ENCODE data around the gene MAEA. TPM values are rescaled to one million over a fixed set of nuclear protein-coding genes. Genes with fewer than 3 reads are reported as not detected.
A peak's percentile ranks its signal among the peaks of the same experiment; 100 is the strongest.

The MAEA gene
- total and polyA plus RNA-seq, 9 of the 15 experiments (the other 6 are each of a cell fraction or from before 2014, with no cell fraction given), result 2.1 to 86.5 (median 45.0) TPM

GRCh38 chr4:1379351-1379781 is 89.7 kb downstream of the MAEA start:
- FAIRE-seq (no peak), ATAC-seq (no peak), DNase-seq (ENCODE audit: extremely low read depth in 1 of 4, low spot score in 3 of 4) (no peak)
- no TSS peak for BruUV-seq (replicated peaks)
- Histone ChIP-seq H4K20me1 (replicated peaks; ENCODE audit: control insufficient read depth, insufficient read depth, low read length) (no peaks in the 10 kb centered on the region), H3K36me3 (ENCODE audit: control insufficient read depth, insufficient read depth, low read length) (no peaks in the 10 kb centered on the region), H3K9ac (ENCODE audit: insufficient read depth in 1 of 2, low read depth in 2 of 2, low read length in 2 of 2) (no peak overlapping the region; a peak in 1 of 4 replicates), H3K79me2 (ENCODE audit: control insufficient read depth, insufficient read depth, low read length) (no peaks in the 10 kb centered on the region), H3K27ac (ENCODE audit: extremely low read depth, low read depth, low read length) (no peak overlapping the region), H3K4me2 (ENCODE audit: insufficient read depth, low read length) (no peak overlapping the region), H3K27me3 (ENCODE audit: control insufficient read depth in 2 of 2, insufficient read depth in 2 of 2, low read length in 2 of 2) (no peaks in the 10 kb centered on the region), H3K9me1 (ENCODE audit: control insufficient read depth, insufficient read depth, low read length) (no peaks in the 10 kb centered on the region), H3K4me1 (replicated peaks in 1 of 2; ENCODE audit: control insufficient read depth in 2 of 2, insufficient read depth in 2 of 2, low read length in 2 of 2) (peaks cover 0 to 21% of the 10 kb centered on the region in 2 experiments; a peak in 2 of 5 replicates), H2AFZ (ENCODE audit: low read depth, low read length) (no peak overlapping the region), H3K4me3 (no peak overlapping the region), H3K9me3 (replicated peaks; ENCODE audit: control insufficient read depth, insufficient read depth, low read depth, low read length) (no peaks in the 10 kb centered on the region)
- intact Hi-C loops (cut with micrococcal nuclease), result no loop called here
- ChIA-PET CTCF (ENCODE audit: low intra/inter-chr PET ratio) (no interaction called here), POLR2A (no interaction called here)
- TF ChIP-seq POLR2G (IDR thresholded peaks at IDR 0.05; ENCODE audit: low read depth, low read length) (0 out of 2 replicates have a peak, but pooled peaks have one; percentile 28), PRMT5 (CRISPR knock-in tag; IDR thresholded peaks at IDR 0.05) (no peak), ESRRA (IDR thresholded peaks at IDR 0.05; ENCODE audit: borderline replicate concordance, low read depth) (0 out of 2 replicates have a peak, but pooled peaks have one; percentile 32)
- 77% methylated on average over 14 of the region's 27 CpGs for WGBS (ENCODE audit: insufficient coverage, low coverage, missing lambda C conversion rate)
- in situ Hi-C loops (cut with MboI), result no loop called here

DNA sequence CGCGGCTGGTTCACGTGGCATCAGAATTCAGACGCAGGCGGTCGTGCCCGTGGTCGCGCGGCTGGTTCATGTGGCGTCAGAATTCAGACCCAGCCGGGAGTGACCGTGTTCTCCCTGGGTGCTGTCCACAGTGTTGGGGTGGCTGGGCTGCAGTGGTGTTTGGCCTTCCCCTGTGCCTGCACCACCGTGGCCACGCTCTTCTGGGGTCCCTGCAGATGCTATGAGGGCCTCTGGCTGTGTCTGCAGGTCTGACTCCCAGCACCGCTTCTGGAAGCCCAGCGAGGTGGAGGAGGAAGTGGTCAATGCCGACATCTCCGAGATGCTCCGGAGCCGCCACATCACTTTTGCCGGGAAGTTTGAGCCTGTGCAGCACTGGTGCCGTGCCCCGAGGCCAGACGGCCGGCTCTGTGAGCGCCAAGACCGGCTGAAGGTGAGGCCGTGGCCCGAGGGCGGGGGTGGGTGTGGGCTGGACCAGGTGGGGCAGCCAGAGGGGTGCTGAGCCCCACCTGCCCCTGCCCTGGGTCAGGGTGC is 90.2 kb downstream of the MAEA start:
- Histone ChIP-seq H3K27me3 (ENCODE audit: control insufficient read depth in 2 of 2, insufficient read depth in 2 of 2, low read length in 2 of 2) (no peaks in the 10 kb centered on the region), H3K9me3 (replicated peaks; ENCODE audit: control insufficient read depth, insufficient read depth, low read depth, low read length) (no peaks in the 10 kb centered on the region), H3K27ac (ENCODE audit: extremely low read depth, low read depth, low read length) (no peak overlapping the region), H3K36me3 (ENCODE audit: control insufficient read depth, insufficient read depth, low read length) (no peaks in the 10 kb centered on the region), H3K9ac (ENCODE audit: insufficient read depth in 1 of 2, low read depth in 2 of 2, low read length in 2 of 2) (no peak overlapping the region), H3K4me1 (replicated peaks in 1 of 2; ENCODE audit: control insufficient read depth in 2 of 2, insufficient read depth in 2 of 2, low read length in 2 of 2) (peaks cover 0 to 21% of the 10 kb centered on the region in 2 experiments; a peak in 2 of 5 replicates), H3K9me1 (ENCODE audit: control insufficient read depth, insufficient read depth, low read length) (no peaks in the 10 kb centered on the region), H2AFZ (ENCODE audit: low read depth, low read length) (no peak overlapping the region), H4K20me1 (replicated peaks; ENCODE audit: control insufficient read depth, insufficient read depth, low read length) (no peaks in the 10 kb centered on the region), H3K4me3 (no peak overlapping the region), H3K4me2 (ENCODE audit: insufficient read depth, low read length) (no peak overlapping the region), H3K79me2 (ENCODE audit: control insufficient read depth, insufficient read depth, low read length) (no peaks in the 10 kb centered on the region)
- no TSS peak for BruUV-seq (replicated peaks)
- WGBS (ENCODE audit: insufficient coverage, low coverage, missing lambda C conversion rate), result 87% methylated on average over 27 of the region's 31 CpGs
- ChIA-PET CTCF (ENCODE audit: low intra/inter-chr PET ratio) (no interaction called here), POLR2A (no interaction called here)
- DNase-seq (ENCODE audit: extremely low read depth in 1 of 4, low spot score in 3 of 4) (no peak), ATAC-seq (no peak), FAIRE-seq (no peak)
- in situ Hi-C loops (cut with MboI), result no loop called here
- intact Hi-C loops (cut with micrococcal nuclease), result no loop called here
- no peak for TF ChIP-seq ZNF445 (CRISPR knock-in tag; IDR thresholded peaks at IDR 0.05; ENCODE audit: low read depth)
- no peak for TF ChIP-seq PHTF2 (CRISPR knock-in tag; IDR thresholded peaks at IDR 0.05)
- TF ChIP-seq CEBPZ (IDR thresholded peaks at IDR 0.05; ENCODE audit: borderline replicate concordance, low read depth, low read length), result no peak
- TF ChIP-seq SAFB (IDR thresholded peaks at IDR 0.05; ENCODE audit: borderline replicate concordance, low read depth, low read length), result no peak
- no peak for TF ChIP-seq ZNF384 (IDR thresholded peaks at IDR 0.05; ENCODE audit: low read depth, low read length)
- no peak for TF ChIP-seq ZNF644 (tag; IDR thresholded peaks at IDR 0.05; ENCODE audit: low read depth)
- TF ChIP-seq NFE2 (IDR thresholded peaks at IDR 0.05; ENCODE audit: low read depth), result no peak
- no peak for TF ChIP-seq ZNF217 (CRISPR knock-in tag; IDR thresholded peaks at IDR 0.05)
- TF ChIP-seq RBM22 (IDR thresholded peaks at IDR 0.05; ENCODE audit: low read depth, low read length, poor library complexity, severe bottlenecking), result no peak
